Parathyroid adenoma (tissue), 2 donors: ENCODE results near the gene GCSAM.

Experiments used
- H2AFZ ChIP-seq: fragments of 300-600 bp; sonication (generic); one replicate; pipeline ENCODE4 v1.7.0; 2017; ENCODE audit warnings: antibody characterized with exemption, mild to moderate bottlenecking
- H3K27ac ChIP-seq: fragments of 300-600 bp; sonication (generic); one replicate; pipeline ENCODE4 v1.7.0; 2017
- H3K27me3 ChIP-seq: fragments of 300-600 bp; sonication (generic); one replicate; pipeline ENCODE4 v1.7.0; 2017; ENCODE audit warnings: low read length; ENCODE audit not compliant: control insufficient read depth, insufficient read depth
- H3K36me3 ChIP-seq: fragments of 300-600 bp; sonication (generic); one replicate; pipeline ENCODE4 v1.7.0; 2017; ENCODE audit warnings: low read length; ENCODE audit not compliant: control insufficient read depth, insufficient read depth
- H3K4me1 ChIP-seq: fragments of 300-600 bp; sonication (generic); one replicate; pipeline ENCODE4 v1.7.0; 2017; ENCODE audit warnings: control low read depth
- H3K4me2 ChIP-seq: fragments of 300-600 bp; sonication (generic); one replicate; pipeline ENCODE4 v1.7.0; 2017; ENCODE audit warnings: low read length
- H3K4me3 ChIP-seq: fragments of 300-600 bp; sonication (generic); one replicate; pipeline ENCODE4 v1.7.0; 2017; ENCODE audit warnings: low read depth, low read length
- H3K79me2 ChIP-seq: fragments of 300-600 bp; sonication (generic); one replicate; pipeline ENCODE4 v1.7.0; 2017; ENCODE audit warnings: control low read depth
- H3K9ac ChIP-seq: fragments of 300-600 bp; sonication (generic); one replicate; pipeline ENCODE4 v1.7.0; 2017; ENCODE audit warnings: mild to moderate bottlenecking
- H3K9me3 ChIP-seq: fragments of 300-600 bp; sonication (generic); one replicate; pipeline ENCODE4 v1.7.0; 2017; ENCODE audit warnings: low read length; ENCODE audit not compliant: control insufficient read depth
- CTCF ChIP-seq: fragments of 300-600 bp; sonication (generic); IDR thresholded peaks from one replicate; pipeline ENCODE4 v1.7.0; 2017; ENCODE audit warnings: antibody characterized with exemption, mild to moderate bottlenecking
- donor health status: primary hyperparathyroidism.

Gene GCSAM

GRCh38 chr3:112136046-112136445 lies 3.0 kb upstream of the GCSAM start:
- Histone ChIP-seq H3K79me2 (no peaks in the 10 kb centered on the region), H3K4me1 (no peaks in the 10 kb centered on the region), H3K27me3 (no peaks in the 10 kb centered on the region), H3K9me3 (no peaks in the 10 kb centered on the region), H3K4me3 (no peak overlapping the region), H3K27ac (no peak overlapping the region), H3K9ac (no peak overlapping the region), H3K4me2 (no peak overlapping the region), H3K36me3 (no peaks in the 10 kb centered on the region), H2AFZ (no peak overlapping the region)
- TF ChIP-seq CTCF: no peak

- Histone ChIP-seq H3K4me1 (no peaks in the 10 kb centered on the region), H3K36me3 (no peaks in the 10 kb centered on the region), H3K4me3 (no peak overlapping the region), H3K27ac (no peak overlapping the region), H3K27me3 (no peaks in the 10 kb centered on the region), H3K9ac (no peak overlapping the region), H3K4me2 (no peak overlapping the region), H3K79me2 (no peaks in the 10 kb centered on the region), H3K9me3 (no peaks in the 10 kb centered on the region), H2AFZ (no peak overlapping the region)
- TF ChIP-seq CTCF: no peak
Measured at GRCh38 chr3:112134335-112135124, 1.5 kb upstream of the GCSAM start.

DNA sequence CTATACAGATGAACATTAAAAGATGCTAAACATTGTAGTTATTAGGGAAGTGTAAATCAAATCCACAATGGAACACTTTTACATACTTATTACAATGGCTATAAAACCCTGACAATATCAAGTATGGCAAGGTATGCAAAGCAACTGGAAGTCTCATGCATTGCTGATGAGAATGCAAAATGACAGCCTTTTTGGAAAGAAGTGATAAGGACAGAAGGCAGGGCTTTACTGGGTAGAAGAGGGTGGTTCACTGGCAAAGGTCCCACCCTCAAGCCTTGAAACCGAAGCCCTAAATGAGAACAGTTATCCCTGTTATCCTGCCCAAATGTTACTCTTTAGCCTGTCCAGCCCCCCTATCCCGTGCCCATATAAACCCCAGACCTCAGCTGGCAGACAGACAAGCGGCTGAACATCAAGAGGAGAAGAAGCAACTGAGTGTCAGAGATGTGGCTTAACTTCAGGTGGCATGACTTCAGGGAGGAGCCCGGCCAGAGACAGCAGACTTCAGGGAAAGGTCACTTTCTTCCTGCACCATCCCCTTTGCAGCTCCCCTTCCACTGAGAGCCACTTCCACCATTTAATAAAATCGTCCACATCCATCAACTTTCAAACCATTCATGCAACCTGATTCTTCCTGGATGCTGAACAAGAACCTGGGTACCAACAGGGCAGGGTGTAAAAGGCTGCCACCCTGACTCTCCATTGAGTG lies 732 bp upstream of the GCSAM start:
- no peaks in the 10 kb centered on the region for H3K79me2 ChIP-seq
- H3K4me1 ChIP-seq: no peaks in the 10 kb centered on the region
- H3K9ac ChIP-seq: no peak overlapping the region
- no peaks in the 10 kb centered on the region for H3K27me3 ChIP-seq
- H3K9me3 ChIP-seq: no peaks in the 10 kb centered on the region
- H3K4me3 ChIP-seq: no peak overlapping the region
- H3K36me3 ChIP-seq: no peaks in the 10 kb centered on the region
- no peak overlapping the region for H2AFZ ChIP-seq
- TF ChIP-seq CTCF: no peak
- H3K4me2 ChIP-seq: no peak overlapping the region
- H3K27ac ChIP-seq: no peak overlapping the region

DNA sequence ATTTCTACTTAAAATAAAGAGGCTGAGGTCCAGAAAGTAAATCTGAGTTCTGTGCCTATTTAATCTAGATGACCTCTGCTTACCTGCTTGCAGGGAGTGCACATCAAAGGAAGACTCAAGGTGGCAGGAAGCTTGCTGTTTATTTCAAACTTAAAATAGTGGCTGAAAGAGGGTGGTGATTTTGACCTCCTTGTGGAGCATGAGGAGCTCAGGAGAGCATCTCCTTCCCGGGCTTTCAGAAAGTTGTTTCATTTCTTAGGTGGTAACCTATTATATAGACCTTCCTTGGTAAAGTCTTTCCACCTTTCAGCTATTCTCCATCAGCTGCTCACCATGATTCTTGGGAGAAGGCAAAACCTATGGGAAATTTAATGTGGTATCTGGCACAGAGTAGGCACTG lies 494 bp downstream of the GCSAM start:
- no peak for TF ChIP-seq CTCF
- H3K4me1 ChIP-seq: no peaks in the 10 kb centered on the region
- no peaks in the 10 kb centered on the region for H3K79me2 ChIP-seq
- H3K4me3 ChIP-seq: no peak overlapping the region
- no peak overlapping the region for H2AFZ ChIP-seq
- H3K36me3 ChIP-seq: no peaks in the 10 kb centered on the region
- H3K4me2 ChIP-seq: no peak overlapping the region
- H3K27me3 ChIP-seq: no peaks in the 10 kb centered on the region
- no peak overlapping the region for H3K9ac ChIP-seq
- H3K27ac ChIP-seq: no peak overlapping the region
- H3K9me3 ChIP-seq: no peaks in the 10 kb centered on the region
